Left renal cortex interstitium (tissue), 4 donors: ENCODE data around the gene EML1. TPM values are rescaled to one million over a fixed set of nuclear protein-coding genes. Genes with fewer than 3 reads are reported as not detected.
A peak's percentile ranks its signal among the peaks of the same experiment; 100 is the strongest.

Source experiments
- DNase-seq, 4 donors: peaks; one replicate each; pipeline ENCODE4 v3.0.0-alpha.2; 2013; ENCODE audit warnings: low read depth in 4 of 4, low spot score in 2 of 4, missing footprints in 1 of 4
- polyA plus RNA-seq, 4 donors: library from polyadenylated mRNA; unstranded; fragments of 120-200 nt; gene quantifications; one replicate each; pipeline ENCODE4 v1.2.1, GENCODE V29; 2013; ENCODE audit not compliant: insufficient read length in 4 of 4

Gene EML1
- polyA plus RNA-seq, 4 donors = 26.6 to 37.5 (median 35.1) TPM

GRCh38 chr14:99821519-99822508, 28.6 kb downstream of the EML1 start:
- peak in 2 of 4 donors; percentile 11 to 19 for DNase-seq

GRCh38 chr14:99822800-99823455, 29.7 kb downstream of the EML1 start:
- DNase-seq = no peak

- no peak for DNase-seq
Measured at GRCh38 chr14:99824776-99825175, 31.6 kb downstream of the EML1 start.

- no peak for DNase-seq
Measured at GRCh38 chr14:99829450-99829849, 36.2 kb downstream of the EML1 start.

- DNase-seq = no peak
Measured at GRCh38 chr14:99831303-99831702, 38.1 kb downstream of the EML1 start.

- no peak for DNase-seq
Measured at GRCh38 chr14:99831903-99832685, 38.9 kb downstream of the EML1 start.

- no peak for DNase-seq
Measured at GRCh38 chr14:99837822-99838221, 44.6 kb downstream of the EML1 start.

GRCh38 chr14:99838639-99839134, 45.5 kb downstream of the EML1 start:
- no peak for DNase-seq

GRCh38 chr14:99839696-99840095, 46.5 kb downstream of the EML1 start:
- no peak for DNase-seq

- DNase-seq = no peak
Measured at GRCh38 chr14:99840265-99840664, 47.1 kb downstream of the EML1 start.

GRCh38 chr14:99840774-99841305, 47.6 kb downstream of the EML1 start:
- DNase-seq = no peak

GRCh38 chr14:99841436-99842071, 48.3 kb downstream of the EML1 start:
- no peak for DNase-seq

- no peak for DNase-seq
Measured at GRCh38 chr14:99842141-99842540, 48.9 kb downstream of the EML1 start.

GRCh38 chr14:99846808-99847207, 53.6 kb downstream of the EML1 start:
- no peak for DNase-seq

GRCh38 chr14:99850709-99851108, 57.5 kb downstream of the EML1 start:
- DNase-seq = peak in 3 of 4 donors; percentile 15 to 37 (median 24)

- DNase-seq = no peak
Measured at GRCh38 chr14:99852578-99852977, 59.4 kb downstream of the EML1 start.

GRCh38 chr14:99853206-99853605, 60.0 kb downstream of the EML1 start:
- no peak for DNase-seq

- DNase-seq = no peak
Measured at GRCh38 chr14:99854831-99855230, 61.6 kb downstream of the EML1 start.

- DNase-seq = no peak
Measured at GRCh38 chr14:99855271-99855670, 62.1 kb downstream of the EML1 start.

- DNase-seq = no peak
Measured at GRCh38 chr14:99857551-99857950, 64.3 kb downstream of the EML1 start.
